H1 (cell line): ENCODE results near the gene RER1. TPM values are rescaled to one million over a fixed set of nuclear protein-coding genes. Genes with fewer than 3 reads are reported as not detected.

Experiments used
- CTCF ChIA-PET: fragments of 300-600 bp; sonication (Branson Sonifier 250); formaldehyde crosslinking; loops from one replicate; lab custom pipeline; 2021; ENCODE audit not compliant: partially characterized antibody; lab: Charles Lee
- POLR2A ChIA-PET: fragments of 300-600 bp; sonication (Branson Sonifier 250); formaldehyde crosslinking; loops from one replicate; lab custom pipeline; 2021; ENCODE audit warnings: inconsistent platforms; ENCODE audit not compliant: partially characterized antibody; lab: Charles Lee
- DNase-seq, 2 experiments: peaks; one replicate each; pipeline versions ENCODE4 v3.0.0 to v3.0.0-alpha.2; 2010 to 2022; ENCODE audit warnings: low spot score in 2 of 2, low read depth in 1 of 2, mixed read lengths in 1 of 2
- FAIRE-seq: peaks from 2 replicates; lab custom pipeline; 2011; peaks lifted over from hg19 to GRCh38; lab: Jason Lieb, UNC
- H2AFZ ChIP-seq: 2 replicates; pipeline ENCODE4 v1.8.1; 2012; ENCODE audit warnings: low read length, inconsistent platforms
- H2AK5ac ChIP-seq: 2 replicates; pipeline ENCODE4 v1.6.1; 2013; ENCODE audit warnings: low read depth, low read length
- H2BK120ac ChIP-seq: replicated peaks from 2 replicates; pipeline ENCODE3; 2013; ENCODE audit warnings: low read depth, low read length, inconsistent platforms
- H2BK12ac ChIP-seq: 2 replicates; pipeline ENCODE4 v1.6.1; 2013; ENCODE audit warnings: low read depth, low read length
- H2BK15ac ChIP-seq: 2 replicates; pipeline ENCODE4 v1.6.1; 2013; ENCODE audit warnings: low read length
- H2BK20ac ChIP-seq: 2 replicates; pipeline ENCODE4 v1.6.1; 2013; ENCODE audit warnings: low read length
- H2BK5ac ChIP-seq: 2 replicates; pipeline ENCODE4 v1.6.1; 2013; ENCODE audit warnings: low read depth, low read length
- H3K14ac ChIP-seq: 2 replicates; pipeline ENCODE4 v1.6.1; 2013; ENCODE audit warnings: inconsistent platforms; ENCODE audit not compliant: insufficient read length
- H3K18ac ChIP-seq: 2 replicates; pipeline ENCODE4 v1.6.1; 2013; ENCODE audit warnings: low read length; ENCODE audit errors: extremely low read depth
- H3K23ac ChIP-seq: 2 replicates; pipeline ENCODE4 v1.6.1; 2013; ENCODE audit warnings: inconsistent platforms; ENCODE audit not compliant: insufficient read length
- H3K23me2 ChIP-seq: 2 replicates; pipeline ENCODE4 v1.6.1; 2013; ENCODE audit warnings: low read depth, low read length
- H3K27ac ChIP-seq: 2 replicates; pipeline ENCODE4 v1.6.1; 2011; ENCODE audit warnings: low read depth, low read length, inconsistent platforms
- H3K27me3 ChIP-seq, 4 experiments: replicated peaks in 1 of 4; 1 replicate in 1 of 4; 2 replicates in 3 of 4; pipeline versions ENCODE4 v1.6.1 to v1.8.1; 2011 to 2013; ENCODE audit warnings: low read length in 3 of 4, mild to moderate bottlenecking in 3 of 4, inconsistent platforms in 2 of 4, mixed read lengths in 2 of 4, moderate library complexity in 1 of 4; ENCODE audit not compliant: control insufficient read depth in 3 of 4, insufficient read depth in 3 of 4; ENCODE audit errors: extremely low read depth in 1 of 4
- H3K36me3 ChIP-seq, 4 experiments: 2 replicates each; pipeline versions ENCODE4 v1.6.1 to v1.8.1; 2011 to 2013; ENCODE audit warnings: mild to moderate bottlenecking in 4 of 4, low read length in 3 of 4, moderate library complexity in 2 of 4, control low read depth in 1 of 4, inconsistent platforms in 1 of 4; ENCODE audit not compliant: insufficient read depth in 4 of 4, control insufficient read depth in 2 of 4
- H3K4ac ChIP-seq: replicated peaks from 2 replicates; pipeline ENCODE3; 2013; ENCODE audit warnings: low read length, low read depth, mixed read lengths, inconsistent platforms; ENCODE audit not compliant: insufficient read length
- H3K4me1 ChIP-seq, 4 experiments: replicated peaks in 1 of 4; 1 replicate in 1 of 4; 2 replicates in 3 of 4; pipeline versions ENCODE4 v1.6.1 to v1.8.1; 2011 to 2013; ENCODE audit warnings: low read length in 3 of 4, inconsistent platforms in 2 of 4, mixed read lengths in 1 of 4; ENCODE audit not compliant: insufficient read depth in 4 of 4, control insufficient read depth in 3 of 4
- H3K4me2 ChIP-seq, 2 experiments: 2 replicates each; pipeline versions ENCODE4 v1.6.1 to v1.8.1; 2011 to 2013; ENCODE audit warnings: low read depth in 2 of 2, low read length in 2 of 2, control low read depth in 1 of 2, inconsistent platforms in 1 of 2, mild to moderate bottlenecking in 1 of 2; ENCODE audit not compliant: insufficient read depth in 1 of 2
- H3K4me3 ChIP-seq, 4 experiments: fragments of 200-600, 300-600 bp in 1 of 4; sonication (generic), shearing (Covaris generic), sonication (Bioruptor Twin) in 1 of 4; 2 replicates each; pipeline versions ENCODE4 v1.5.1 to v1.8.1; 2011 to 2016; ENCODE audit warnings: low read length in 4 of 4, low read depth in 3 of 4, control low read depth in 2 of 4, inconsistent platforms in 2 of 4, mild to moderate bottlenecking in 2 of 4, mixed read lengths in 1 of 4, moderate library complexity in 1 of 4; ENCODE audit not compliant: insufficient read depth in 2 of 4; ENCODE audit errors: extremely low read depth in 1 of 4
- H3K56ac ChIP-seq: replicated peaks from 2 replicates; pipeline ENCODE3; 2013; ENCODE audit warnings: low read depth, mild to moderate bottlenecking, mixed read lengths, low read length, inconsistent platforms; ENCODE audit not compliant: insufficient read length
- H3K79me1 ChIP-seq: 2 replicates; pipeline ENCODE4 v1.6.1; 2013; ENCODE audit warnings: low read depth, low read length, control low read depth
- H3K79me2 ChIP-seq, 2 experiments: 2 replicates each; pipeline versions ENCODE4 v1.6.1 to v1.8.1; 2012 to 2013; ENCODE audit warnings: low read length in 2 of 2, mild to moderate bottlenecking in 2 of 2, inconsistent platforms in 1 of 2; ENCODE audit not compliant: insufficient read depth in 2 of 2, control insufficient read depth in 1 of 2
- H3K9ac ChIP-seq, 4 experiments: replicated peaks in 1 of 4; 1 replicate in 1 of 4; 2 replicates in 3 of 4; pipeline versions ENCODE4 v1.6.1 to v1.8.1; 2011 to 2013; ENCODE audit warnings: low read depth in 3 of 4, low read length in 3 of 4, control low read depth in 2 of 4, mild to moderate bottlenecking in 2 of 4, moderate library complexity in 2 of 4, inconsistent platforms in 1 of 4; ENCODE audit errors: extremely low read depth in 1 of 4
- H3K9me3 ChIP-seq, 2 experiments: 2 replicates each; pipeline versions ENCODE4 v1.6.1 to v1.8.1; 2012 to 2013; ENCODE audit warnings: mild to moderate bottlenecking in 2 of 2, moderate library complexity in 2 of 2, control low read depth in 1 of 2, inconsistent platforms in 1 of 2, low read depth in 1 of 2, low read length in 1 of 2, mixed read lengths in 1 of 2; ENCODE audit not compliant: insufficient read depth in 2 of 2
- H4K20me1 ChIP-seq, 2 experiments: replicated peaks in 1 of 2; 2 replicates each; pipeline versions ENCODE3 to v1.8.1; 2011 to 2013; ENCODE audit warnings: inconsistent platforms in 2 of 2, low read length in 2 of 2, mild to moderate bottlenecking in 1 of 2; ENCODE audit not compliant: insufficient read depth in 2 of 2, control insufficient read depth in 1 of 2
- H4K5ac ChIP-seq: 2 replicates; pipeline ENCODE4 v1.6.1; 2013; ENCODE audit warnings: low read length, low read depth, mixed read lengths, inconsistent platforms; ENCODE audit not compliant: insufficient read length
- H4K8ac ChIP-seq: 2 replicates; pipeline ENCODE4 v1.8.0; 2013; ENCODE audit warnings: mild to moderate bottlenecking, moderate library complexity, low read length, inconsistent platforms; ENCODE audit not compliant: insufficient read depth; ENCODE audit errors: extremely low read depth
- H4K91ac ChIP-seq: replicated peaks from 2 replicates; pipeline ENCODE3; 2013; ENCODE audit warnings: low read length, mixed read lengths, inconsistent platforms; ENCODE audit not compliant: insufficient read length
- BRCA1 ChIP-seq: IDR thresholded peaks from 2 replicates; pipeline ENCODE4 v1.6.1; 2012; ENCODE audit warnings: low read depth, low read length, improper control_type of control experiment
- CHD1 ChIP-seq: IDR thresholded peaks from 2 replicates; pipeline ENCODE4 v1.6.1; 2012; ENCODE audit warnings: low read depth, low read length, improper control_type of control experiment
- EGR1 ChIP-seq: IDR thresholded peaks from 2 replicates; pipeline ENCODE4 v1.6.1; 2011; ENCODE audit warnings: low read depth, low read length, borderline replicate concordance
- EP300 ChIP-seq, 2 experiments: IDR thresholded peaks; 1 replicate in 1 of 2; 2 replicates in 1 of 2; pipeline ENCODE4 v1.6.1; 2011 to 2012; ENCODE audit warnings: low read depth in 2 of 2, low read length in 2 of 2, mild to moderate bottlenecking in 2 of 2, borderline replicate concordance in 1 of 2, inconsistent platforms in 1 of 2, moderate library complexity in 1 of 2
- GTF2F1 ChIP-seq: IDR thresholded peaks from 2 replicates; pipeline ENCODE4 v1.6.1; 2012; ENCODE audit warnings: low read depth, low read length, improper control_type of control experiment, borderline replicate concordance
- HDAC2 ChIP-seq, 2 experiments: fragments of 300-600 bp in 1 of 2; sonication (generic) in 1 of 2; IDR thresholded peaks; 2 replicates each; pipeline ENCODE4 v1.6.1; 2011 to 2012; ENCODE audit warnings: low read depth in 2 of 2, low read length in 2 of 2, mild to moderate bottlenecking in 2 of 2, moderate library complexity in 2 of 2, borderline replicate concordance in 1 of 2, inconsistent platforms in 1 of 2
- RBBP5 ChIP-seq: IDR thresholded peaks from 2 replicates; pipeline ENCODE4 v1.7.1; 2012; ENCODE audit warnings: low read depth, mild to moderate bottlenecking, inconsistent platforms, low read length, moderate library complexity, borderline replicate concordance
- SIRT6 ChIP-seq: IDR thresholded peaks from one replicate; pipeline ENCODE4 v1.7.1; 2012; ENCODE audit warnings: low read length, inconsistent platforms
- SRF ChIP-seq: IDR thresholded peaks from 2 replicates; pipeline ENCODE4 v1.6.1; 2011; ENCODE audit warnings: mild to moderate bottlenecking, low read depth, low read length, moderate library complexity
- TCF12 ChIP-seq: IDR thresholded peaks from 2 replicates; pipeline ENCODE4 v1.6.1; 2011; ENCODE audit warnings: low read depth, mild to moderate bottlenecking, low read length
- whole genome bisulfite sequencing, 2 experiments: shearing (Covaris generic) in 1 of 2; methylation state at CpG; one replicate each; pipeline versions ENCODE4 v1.1.6 to v1.1.7; 2013 to 2015; ENCODE audit warnings: low lambda C conversion rate in 2 of 2, mixed read lengths in 2 of 2, inconsistent platforms in 1 of 2, low coverage in 1 of 2, missing lambda C conversion rate in 1 of 2; ENCODE audit not compliant: insufficient replicate concordance in 2 of 2, insufficient coverage in 1 of 2, insufficient read length in 1 of 2; ENCODE audit errors: extremely low coverage in 1 of 2, missing lambda C conversion rate in 1 of 2; 5-methylcytosine and 5-hydroxymethylcytosine counted together
- polyA plus RNA-seq, 7 experiments: library from polyadenylated mRNA; depleted of rRNA in 3 of 7; stranded (reverse) in 5 of 7; unstranded in 2 of 7; fragments of >200 nt in 5 of 7; fragments of 200-250 nt in 2 of 7; gene quantifications; 1 replicate in 5 of 7; 2 replicates in 1 of 7; 4 replicates in 1 of 7; pipeline versions ENCODE4 v1.2.1 to v1.2.3, GENCODE V29; 2011 to 2013; ENCODE audit warnings: missing spikeins in 2 of 7, mixed read lengths in 2 of 7
- total RNA-seq: library from RNA; stranded (reverse); fragmentation: NEBNext Ultra II Directional; extraction: Animal tissue kit (Norgen Biotek cat#: 25700); gene quantifications from 2 replicates; pipeline ENCODE4 v1.2.1, GENCODE V29; 2021
- TF ChIP-seq, protein P1 (sequence below): IDR thresholded peaks from 2 replicates; pipeline ENCODE4 v1.6.1; 2011; ENCODE audit warnings: low read depth, mild to moderate bottlenecking, low read length; ENCODE audit not compliant: insufficient read depth

The RER1 gene
- total and polyA plus RNA-seq, 2 of the 8 experiments (the other 6 are each of a cell fraction or from before 2014, with no cell fraction given), result 102 to 134 TPM

DNA sequence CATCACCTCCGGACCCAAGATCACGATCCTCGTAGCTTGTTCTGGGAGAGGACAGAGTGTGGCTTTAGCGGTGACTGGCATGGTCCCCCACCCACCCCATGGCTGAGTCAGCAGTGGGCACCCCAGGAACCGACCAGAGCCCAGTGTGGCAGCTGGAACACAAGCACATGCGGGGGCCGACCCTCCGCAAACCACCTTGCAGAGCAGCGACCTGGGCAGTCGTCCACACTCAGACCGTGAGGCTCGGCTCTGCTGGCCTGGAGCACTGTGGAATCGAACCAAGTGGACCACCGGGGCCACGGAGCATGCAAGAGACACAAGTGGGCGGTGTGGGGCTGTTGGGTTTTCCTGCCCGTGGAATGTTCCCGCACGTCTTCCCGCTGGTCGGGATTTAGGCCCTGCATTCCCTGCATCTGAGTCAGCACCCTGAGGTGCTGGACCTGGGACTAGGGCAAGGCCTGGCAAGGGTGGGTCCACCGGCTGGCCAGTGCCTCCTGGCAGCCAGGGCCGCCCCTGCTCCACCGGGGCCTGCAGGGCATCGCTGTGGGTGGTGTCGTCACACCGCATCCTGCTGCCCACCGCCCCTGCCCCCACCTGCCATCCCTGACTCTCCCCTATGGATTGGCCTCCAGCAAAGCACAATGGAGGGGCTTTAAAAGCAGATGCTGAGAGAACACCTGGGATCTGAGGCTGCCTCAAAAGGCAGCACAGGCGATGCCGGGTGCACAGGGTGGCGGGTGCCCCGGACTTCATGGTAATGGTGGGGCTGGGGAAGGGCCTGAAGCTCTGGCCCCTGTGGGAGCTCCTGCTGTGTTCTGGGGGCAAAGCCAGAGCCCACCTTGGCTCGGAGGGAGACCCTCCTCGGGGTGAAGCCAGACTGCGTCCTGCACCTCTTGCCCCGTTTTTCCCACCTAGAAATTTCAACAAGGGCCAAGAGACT is 18.8 kb upstream of the RER1 start:
- Histone ChIP-seq H3K9ac (no peak overlapping the region), H2BK15ac (no peak overlapping the region), H3K18ac (no peak overlapping the region), H2AK5ac (no peak overlapping the region), H3K9me3 (no peaks in the 10 kb centered on the region; a peak in 1 of 4 replicates), H2BK5ac (no peak overlapping the region), H3K4me3 (no peak overlapping the region), H3K27ac (no peak overlapping the region), H2AFZ (no peak overlapping the region), H3K79me1 (no peaks in the 10 kb centered on the region), H2BK12ac (no peak overlapping the region), H3K79me2 (no peaks in the 10 kb centered on the region), H3K4me2 (no peak overlapping the region), H4K5ac (no peak overlapping the region), H3K56ac (no peak overlapping the region), H3K23ac (no peak overlapping the region), H3K23me2 (no peaks in the 10 kb centered on the region), H3K36me3 (no peaks in the 10 kb centered on the region), H3K14ac (no peak overlapping the region), H3K27me3 (no peaks in the 10 kb centered on the region; a peak in 1 of 7 replicates), H3K4me1 (no peaks in the 10 kb centered on the region), H4K8ac (no peak overlapping the region), H2BK120ac (no peak overlapping the region), H4K20me1 (no peaks in the 10 kb centered on the region), H4K91ac (no peak overlapping the region), H3K4ac (no peak overlapping the region), H2BK20ac (no peak overlapping the region)
- no peak for DNase-seq
- ChIA-PET POLR2A (interaction anchor here (1.3 kb wide), 1 partner anchor 9 kb away, joined by 5 read pairs; no protein-coding TSS in a partner anchor), CTCF (interaction anchor here (0.8 to 5.1 kb wide), 2 partner anchors 9 to 14 kb away, joined by 4 to 22 read pairs; no protein-coding TSS in a partner anchor)
- WGBS, 2 experiments, result 94% methylated on average over 32 of the region's 36 CpGs; no CpG with 5 or more reads in 1 of the 2 experiments
- FAIRE-seq, result no peak
- TF ChIP-seq BRCA1 (no peak), EGR1 (no peak), RBBP5 (no peak), SRF (no peak), CHD1 (no peak), SIRT6 (no peak), HDAC2 (IDR thresholded peaks at IDR 0.05; ENCODE audit: borderline replicate concordance in 1 of 2, low read depth in 2 of 2, low read length in 2 of 2) (no peak), EP300 (IDR thresholded peaks at IDR 0.05; ENCODE audit: borderline replicate concordance in 1 of 2, low read depth in 2 of 2, low read length in 2 of 2) (no peak), GTF2F1 (no peak), TCF12 (no peak)
- TF ChIP-seq, protein P1, sequence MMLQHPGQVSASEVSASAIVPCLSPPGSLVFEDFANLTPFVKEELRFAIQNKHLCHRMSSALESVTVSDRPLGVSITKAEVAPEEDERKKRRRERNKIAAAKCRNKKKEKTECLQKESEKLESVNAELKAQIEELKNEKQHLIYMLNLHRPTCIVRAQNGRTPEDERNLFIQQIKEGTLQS, result no peak
